NCI-H460 (cell line): ENCODE results near the gene NUDT2. TPM values are rescaled to one million over a fixed set of nuclear protein-coding genes. Genes with fewer than 3 reads are reported as not detected.
"Not testable (repeated sequence)": the region's sequence is repeated elsewhere in the genome, so short reads cannot be mapped to it uniquely, and the experiment has no call there.

ENCODE experiments used
- DNase-seq: peaks from one replicate; pipeline ENCODE4 v3.0.0-alpha.2; 2016; ENCODE audit warnings: low read depth; ENCODE audit errors: extremely low read depth
- total RNA-seq: library from RNA; depleted of rRNA; stranded (reverse); fragments of >200 nt; shearing (Covaris generic); gene quantifications from 2 replicates; pipeline ENCODE4 v1.2.3, GENCODE V29; 2014

NUDT2 gene
- total RNA-seq, 1 experiment from 2014 or later: 16.2 TPM

DNA sequence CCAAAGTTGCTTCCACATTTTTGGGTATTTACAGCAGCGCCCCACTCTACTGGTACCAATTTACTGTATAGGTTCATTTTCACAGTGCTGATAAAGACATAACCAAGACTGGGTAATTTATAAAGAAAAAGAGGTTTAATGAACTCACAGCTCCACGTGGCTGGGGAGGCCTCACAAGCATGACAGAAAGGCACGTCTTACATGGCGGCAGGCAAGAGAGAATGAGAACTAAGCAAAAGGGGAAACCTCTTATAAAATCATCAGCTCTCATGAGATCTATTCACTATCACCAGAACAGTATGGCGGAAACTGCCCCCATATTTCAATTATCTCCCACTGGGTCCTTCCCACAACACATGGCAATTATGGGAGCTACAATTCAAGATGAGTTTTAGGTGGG lies 39.4 kb downstream of the NUDT2 start:
- not testable (repeated sequence) for DNase-seq

DNA sequence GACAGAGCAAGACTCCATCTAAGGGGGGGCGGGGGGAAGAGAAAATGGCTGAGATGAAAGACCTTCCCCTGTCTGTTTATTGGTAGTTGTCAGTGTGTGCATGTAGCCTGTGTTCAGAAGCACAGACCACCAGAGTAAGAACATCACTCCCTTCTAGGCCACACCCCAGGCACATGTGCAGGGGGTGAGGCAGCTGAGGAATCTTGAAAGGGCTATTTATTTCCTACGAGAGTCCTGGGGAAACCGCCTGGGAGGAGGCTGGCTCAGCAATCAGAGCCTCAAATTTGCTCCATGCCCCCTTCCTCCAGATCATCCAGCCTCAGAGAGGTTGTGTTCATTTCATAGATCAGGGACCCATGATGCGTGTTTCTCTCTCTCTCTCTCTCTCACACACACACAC lies 40.3 kb downstream of the NUDT2 start:
- no peak for DNase-seq

DNA sequence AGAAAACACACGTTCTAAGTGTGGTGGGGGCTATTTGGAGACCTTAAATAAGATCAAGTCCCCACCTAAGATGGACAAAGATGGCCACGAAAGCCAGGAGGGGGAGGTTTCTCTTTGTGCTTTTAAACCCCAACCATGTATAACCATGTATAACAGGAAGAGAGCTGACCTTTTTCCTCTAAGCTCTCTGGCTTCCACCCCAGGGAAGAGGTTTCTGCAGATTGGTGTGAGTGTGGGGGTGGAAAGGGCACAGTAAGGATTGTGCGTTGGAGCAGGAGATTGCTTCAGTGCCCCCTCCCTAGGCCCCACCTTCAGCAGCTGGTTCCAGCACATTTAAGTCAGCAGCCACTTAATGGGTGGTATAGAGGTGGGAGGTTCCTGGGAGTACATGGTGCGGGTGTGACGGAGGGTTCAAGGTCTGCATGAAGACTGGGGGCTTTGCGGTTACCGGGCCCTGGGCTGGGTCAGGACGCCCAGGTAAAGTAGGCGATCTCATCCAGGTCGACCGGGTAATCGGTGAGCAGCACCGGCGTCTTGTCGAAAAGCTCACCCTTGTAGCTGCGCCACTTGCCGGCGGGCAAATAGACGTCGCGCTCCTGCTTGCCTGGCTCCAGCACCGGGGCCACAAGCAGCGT lies 41.1 kb downstream of the NUDT2 start:
- DNase-seq: no peak

DNA sequence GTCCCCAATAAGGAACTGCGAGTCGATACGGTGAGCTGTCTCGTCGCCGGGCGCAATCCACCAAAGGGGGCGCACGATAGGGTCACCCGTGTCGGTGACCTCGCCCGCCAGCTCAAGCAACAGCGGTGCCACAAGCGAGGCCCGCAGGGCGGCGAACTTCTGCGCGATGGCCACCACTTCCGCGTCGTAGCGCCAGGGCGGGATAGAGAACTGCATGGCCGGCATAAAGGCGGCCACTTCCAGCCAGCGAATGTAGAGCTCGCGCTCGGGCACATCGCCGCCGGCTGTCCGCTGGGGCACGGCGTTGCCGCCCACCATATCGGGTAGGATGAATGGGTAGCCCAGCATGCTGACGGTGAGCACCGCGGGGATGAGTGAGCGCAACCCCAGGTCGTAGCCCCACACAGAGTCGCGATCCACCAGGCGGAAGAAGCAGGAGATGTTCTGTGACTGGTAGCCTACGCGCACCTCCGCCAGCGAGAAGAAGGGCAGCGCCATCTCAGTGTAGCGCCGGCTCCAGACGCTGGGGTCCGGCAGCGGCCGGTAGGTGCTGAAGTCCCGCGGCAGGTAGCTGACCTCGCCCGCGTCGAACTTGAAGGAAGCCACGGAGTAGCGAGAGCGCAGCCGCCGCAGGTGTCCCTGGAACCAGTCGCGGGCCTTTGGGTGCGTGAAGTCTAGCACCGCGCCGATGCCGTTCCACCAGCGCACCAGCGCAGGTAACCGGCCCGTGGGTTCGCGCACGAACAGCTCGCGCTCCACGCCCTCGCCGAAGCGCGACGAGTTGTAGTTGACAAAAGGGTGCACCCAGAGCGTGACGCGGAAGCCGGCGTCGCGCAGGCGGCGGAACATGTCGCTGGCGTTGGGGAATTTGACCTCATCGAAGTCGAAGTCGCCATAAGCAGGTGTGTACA lies 41.9 kb downstream of the NUDT2 start:
- DNase-seq: no peak

DNA sequence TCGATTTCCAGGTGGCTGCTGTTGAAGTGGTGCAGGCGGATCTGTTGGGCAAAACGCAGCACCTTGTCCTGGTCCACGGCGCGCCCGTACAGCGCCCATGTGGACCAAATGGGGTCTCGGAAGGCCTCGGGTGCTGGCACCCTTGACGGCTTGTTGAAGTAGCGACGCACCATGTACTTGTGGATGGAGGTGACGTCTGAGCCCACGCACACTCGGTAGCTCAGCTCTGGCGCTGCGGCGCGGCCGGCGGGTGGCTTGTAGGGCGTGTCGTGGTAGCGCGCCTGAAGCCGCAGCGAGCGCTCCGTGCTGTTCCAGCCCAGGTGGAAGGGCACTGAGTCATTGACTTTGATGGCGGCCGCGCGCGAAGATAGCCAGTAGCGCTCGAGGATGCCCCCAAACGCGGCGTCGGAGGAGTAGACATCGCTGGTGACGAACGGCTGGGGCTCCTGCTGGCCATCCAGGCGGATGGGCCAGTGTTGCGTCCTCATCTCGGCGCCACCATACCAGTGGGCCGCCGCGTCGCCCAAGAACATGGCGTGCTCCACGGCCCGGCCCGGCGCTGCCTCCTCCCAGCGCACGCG lies 42.6 kb downstream of the NUDT2 start:
- no peak for DNase-seq

DNA sequence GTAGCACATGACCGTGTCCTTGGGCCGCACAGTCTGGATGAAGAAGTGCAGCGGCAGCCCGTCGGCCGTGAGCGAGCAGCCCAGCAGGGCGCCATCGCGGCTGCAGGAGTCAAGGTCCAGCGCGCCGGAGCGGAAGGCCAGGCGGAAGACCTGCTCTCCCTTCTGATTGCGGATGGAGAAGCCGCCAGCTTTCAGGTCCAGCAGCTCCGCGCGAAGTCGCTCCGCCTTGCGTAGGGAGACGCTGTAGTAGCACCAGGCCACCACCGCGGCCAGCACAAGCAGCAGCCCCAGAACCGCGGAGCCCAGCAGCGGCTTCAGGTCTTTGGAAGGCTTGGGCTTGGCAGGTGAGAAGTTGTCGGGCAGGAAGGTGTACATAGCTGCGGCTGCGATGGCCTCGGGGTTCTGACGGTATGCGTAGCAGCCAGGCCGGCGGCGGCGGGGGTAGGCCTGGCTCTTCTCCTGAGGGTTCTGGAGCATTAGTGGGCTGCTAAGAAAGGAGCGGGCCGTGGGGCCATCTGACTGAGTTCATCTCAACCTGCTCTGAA lies 43.2 kb downstream of the NUDT2 start:
- DNase-seq: no peak

DNA sequence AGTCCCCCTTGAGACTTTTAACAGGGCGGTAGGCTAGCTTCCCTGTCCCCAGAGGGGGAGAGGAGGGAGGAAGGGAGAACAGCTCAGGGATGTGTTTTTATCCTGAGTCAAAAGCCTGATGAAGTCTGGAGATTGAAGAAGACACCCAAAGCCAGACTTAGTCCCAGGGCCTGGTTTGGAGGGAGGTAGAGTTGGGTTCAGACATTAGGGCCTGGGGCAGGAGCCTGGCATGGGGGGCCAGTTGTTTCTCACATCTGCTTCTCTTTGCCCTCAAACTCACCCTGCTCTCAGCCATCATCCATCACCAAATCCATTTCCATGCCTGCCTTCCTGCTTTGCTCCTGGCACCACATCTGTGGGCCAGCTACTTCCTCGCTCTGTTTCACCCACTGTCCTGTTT lies 44.4 kb downstream of the NUDT2 start:
- no peak for DNase-seq

DNA sequence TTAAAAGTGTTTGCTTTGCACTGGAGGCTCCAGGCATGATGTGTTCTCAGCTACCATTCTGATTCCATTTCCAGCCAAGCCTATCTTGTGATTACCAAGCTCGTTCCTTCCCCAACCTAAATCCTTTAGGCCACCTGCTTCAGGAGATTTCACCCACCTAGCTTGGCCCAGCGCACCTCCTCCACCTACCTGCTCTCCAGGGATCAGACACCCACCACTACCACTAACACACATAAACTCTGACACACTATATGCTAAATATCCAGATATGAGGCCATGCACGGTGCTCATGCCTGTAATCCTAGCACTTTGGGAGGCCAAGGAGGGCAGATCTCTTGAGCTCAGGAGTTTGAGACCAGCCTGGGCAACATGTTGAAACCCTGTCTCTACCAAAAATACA lies 45.0 kb downstream of the NUDT2 start:
- no peak for DNase-seq

DNA sequence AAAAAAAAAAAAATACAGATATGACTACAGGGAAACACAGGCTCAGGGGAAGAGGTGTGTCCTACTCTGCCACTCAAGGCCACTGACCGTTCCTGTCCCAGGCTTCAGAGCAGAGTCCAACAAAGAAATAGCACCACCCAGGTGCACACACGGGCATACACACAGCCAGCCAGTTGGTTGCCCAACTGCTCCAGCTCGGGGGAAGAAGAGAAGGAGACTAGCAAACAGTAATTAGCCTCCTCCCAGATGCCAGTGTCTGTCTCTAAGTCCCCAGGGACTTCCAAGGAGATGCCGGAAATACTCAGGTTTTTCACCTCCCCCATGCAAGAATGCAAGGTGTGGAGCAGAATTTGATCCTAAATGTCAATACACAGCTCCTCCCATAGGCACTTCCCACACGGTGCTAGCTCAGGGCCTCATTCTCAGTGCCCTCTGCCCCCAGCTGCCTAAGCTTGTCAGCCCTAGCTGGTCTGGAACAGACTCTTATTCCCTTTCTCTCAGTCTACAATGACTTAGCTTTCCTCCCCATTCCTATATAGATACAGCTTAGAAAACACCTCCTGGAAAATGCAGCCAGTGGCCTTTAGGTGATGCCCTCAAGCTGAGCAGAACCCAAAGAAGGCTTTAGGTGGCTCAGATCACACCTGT lies 45.7 kb downstream of the NUDT2 start:
- no peak for DNase-seq

DNA sequence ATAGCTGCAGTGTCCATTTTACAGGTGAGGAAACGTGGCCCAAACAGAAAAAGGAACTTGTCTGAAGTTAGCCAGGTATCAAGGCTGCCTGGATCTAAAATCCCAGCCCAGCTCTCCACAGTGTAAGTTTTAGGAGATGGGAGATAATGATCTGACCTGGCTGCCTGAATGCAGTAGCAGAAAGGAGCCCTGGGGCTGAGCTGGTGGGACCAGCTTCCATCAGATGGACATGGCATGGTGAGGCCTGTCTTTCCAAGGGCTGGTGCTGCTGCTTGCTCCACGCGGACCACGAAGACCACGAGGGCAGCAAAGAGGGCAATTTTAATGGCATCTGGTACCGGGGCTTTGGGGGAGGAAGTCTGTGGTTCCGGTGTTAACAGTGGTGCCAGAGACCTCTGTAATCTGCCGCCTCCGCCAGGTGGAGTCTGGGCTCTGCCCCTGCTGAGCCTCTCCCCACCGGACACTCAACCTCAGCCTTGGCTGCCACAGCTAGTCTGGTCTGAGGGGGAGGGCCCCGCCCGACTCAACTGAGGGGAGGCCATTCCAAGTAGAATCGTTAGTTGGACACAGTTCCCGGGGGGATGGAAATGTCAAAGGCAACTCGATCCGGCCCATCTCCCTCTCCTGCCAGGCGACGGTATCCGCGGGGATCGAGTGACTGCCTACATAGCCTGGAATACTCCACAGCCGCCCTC lies 46.7 kb downstream of the NUDT2 start:
- DNase-seq: no peak

DNA sequence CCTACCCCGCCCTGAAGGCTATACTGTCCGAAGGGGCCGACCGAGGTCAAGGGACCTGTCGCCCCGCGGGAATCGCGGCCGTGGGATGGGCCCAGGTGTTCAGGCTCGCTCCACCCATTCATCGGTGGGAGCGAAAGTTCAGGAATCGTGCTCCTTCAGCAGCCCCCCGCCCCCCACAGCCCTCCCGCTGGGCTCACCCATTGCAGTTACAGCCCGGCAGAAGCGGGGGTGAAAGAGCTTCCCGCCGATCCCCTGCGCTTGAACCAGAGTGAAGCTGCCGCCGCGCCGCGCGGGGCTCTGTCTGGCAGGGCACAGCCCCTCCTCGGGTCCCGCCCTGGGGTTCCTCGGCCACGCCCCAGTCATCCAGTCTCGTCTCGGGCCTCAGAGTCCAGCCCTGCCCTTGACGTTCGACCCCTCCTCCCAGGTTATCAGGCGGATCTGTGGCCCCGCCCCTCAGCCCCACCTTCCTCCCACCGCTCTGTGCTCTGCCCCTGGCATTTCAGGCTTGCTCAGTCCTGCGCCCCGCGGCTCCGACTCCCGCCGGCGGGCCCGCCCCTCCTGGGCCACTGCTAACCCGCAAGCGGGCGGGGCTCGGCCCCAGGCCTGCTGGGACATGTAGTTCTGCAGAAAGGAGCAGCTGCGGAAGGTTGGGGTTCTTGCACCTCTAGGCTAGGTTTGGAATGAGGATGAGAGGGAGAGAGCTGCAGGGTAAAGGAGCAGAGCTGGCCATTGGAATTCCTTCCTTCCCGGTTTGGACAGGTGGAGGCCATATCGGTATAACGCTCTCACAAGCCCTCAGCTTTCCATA lies 47.4 kb downstream of the NUDT2 start, which contains the start of gene MYORG:
Gene MYORG (minus strand): TSS at position 303 of the 808 bp plus-strand sequence. CDS start 3,955 bp downstream, outside the sequence.
- DNase-seq: peak; percentile 90

DNA sequence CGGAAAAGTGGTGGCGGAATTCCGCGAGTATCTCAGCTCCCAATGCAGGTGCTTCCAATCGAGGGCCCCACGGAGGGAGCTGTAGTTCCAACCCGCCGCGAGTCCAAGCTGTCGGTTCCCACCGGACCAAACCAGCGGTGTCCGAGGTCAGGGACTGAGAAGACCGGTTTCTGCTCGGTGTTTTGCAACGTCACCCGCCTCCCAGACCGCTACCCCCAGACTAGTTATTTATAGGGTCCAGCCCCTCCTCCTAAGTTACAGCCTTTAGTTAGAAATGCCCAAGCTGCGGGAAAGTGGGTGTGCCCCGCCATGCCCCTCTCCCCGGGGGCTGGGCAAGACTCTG lies 48.0 kb downstream of the NUDT2 start:
- DNase-seq: no peak

DNA sequence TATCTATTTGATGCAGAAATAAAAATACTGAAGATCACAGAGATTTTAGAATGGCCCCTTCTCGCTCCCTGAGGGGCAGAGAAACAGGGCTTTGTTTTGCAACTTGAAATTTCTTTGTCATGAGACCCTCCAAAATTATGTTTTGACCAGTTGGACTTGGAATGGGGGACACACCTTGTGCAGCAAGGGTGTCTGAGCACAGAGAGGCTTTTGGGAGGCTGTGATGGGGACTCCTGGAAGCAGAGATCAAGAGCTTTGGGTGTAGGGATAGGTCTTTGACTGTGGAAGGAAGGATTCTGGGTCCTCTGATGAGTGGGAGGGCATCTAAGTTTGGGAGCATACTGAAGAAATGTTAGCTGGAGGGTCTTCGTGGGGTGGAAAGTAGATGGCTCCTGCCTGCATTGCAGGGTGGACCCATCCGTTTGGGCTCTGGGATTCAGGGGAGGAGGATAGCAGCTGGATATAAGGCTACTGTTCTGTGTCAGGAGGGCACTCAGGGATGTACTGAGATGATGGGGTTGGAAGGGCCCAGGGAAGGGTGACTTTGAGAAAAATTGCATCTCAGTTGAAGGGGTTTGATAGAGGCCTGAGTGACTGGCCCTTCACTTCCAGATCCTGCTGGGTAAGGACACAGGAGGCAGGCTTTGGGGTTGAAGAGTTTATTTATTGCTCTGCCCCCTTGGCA lies 49.1 kb downstream of the NUDT2 start:
- DNase-seq: no peak

DNA sequence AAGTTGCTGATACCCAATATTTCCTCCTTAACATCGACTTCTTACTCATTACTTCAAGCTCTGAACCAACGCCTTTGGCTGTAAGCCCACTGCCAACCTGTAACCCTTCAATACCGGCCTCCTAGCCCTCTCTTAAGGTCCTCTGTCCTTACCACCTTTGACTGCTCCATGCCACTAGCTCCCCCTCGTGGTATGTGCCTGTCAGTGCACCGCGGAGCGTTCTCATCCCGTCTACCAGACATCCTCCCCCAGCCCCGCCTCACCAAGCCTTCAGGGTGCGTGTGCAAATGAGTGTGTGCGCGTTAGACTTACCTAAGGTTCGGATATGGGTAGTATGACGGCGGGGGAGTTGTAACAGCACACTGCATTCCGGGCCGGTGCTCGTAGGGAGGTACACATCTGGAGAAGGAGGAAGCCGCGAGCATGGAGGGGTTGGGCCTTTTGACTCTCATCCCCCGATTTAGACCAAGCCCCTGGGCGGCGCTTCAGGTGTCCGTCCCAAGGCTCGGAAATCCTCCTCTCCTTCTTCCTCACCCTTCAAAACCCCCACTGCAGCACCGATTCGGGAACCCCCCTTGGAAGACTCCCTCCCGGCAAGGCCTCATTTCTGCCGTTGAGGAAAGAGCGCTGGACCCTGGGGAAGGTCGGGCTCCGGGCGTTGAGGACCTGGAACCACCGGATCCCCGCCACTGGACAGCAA lies 50.1 kb downstream of the NUDT2 start:
- DNase-seq: peak; percentile 73

DNA sequence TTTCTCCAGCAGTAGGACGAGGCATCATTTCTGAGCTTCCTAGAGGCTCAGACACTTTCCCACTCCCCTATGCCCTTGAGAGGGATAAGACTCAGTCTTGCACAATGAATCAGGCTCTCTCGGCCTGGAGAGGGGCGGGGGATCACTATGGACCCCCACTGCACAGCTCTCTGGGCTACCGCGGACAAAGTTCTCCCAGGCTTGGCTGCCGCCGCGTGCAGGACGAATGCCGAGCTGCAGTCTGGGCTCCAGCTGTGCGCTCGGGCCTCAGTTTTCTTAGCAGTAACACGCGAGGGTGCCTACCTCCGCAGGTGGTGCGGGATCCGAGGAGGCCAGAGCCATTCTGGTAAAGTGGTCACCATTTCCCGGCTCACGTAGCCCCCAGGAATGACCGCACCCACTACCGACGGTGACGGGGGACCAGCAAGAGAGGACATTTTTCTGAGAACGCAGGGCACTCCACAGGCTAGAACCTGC lies 50.7 kb downstream of the NUDT2 start:
- no peak for DNase-seq

DNA sequence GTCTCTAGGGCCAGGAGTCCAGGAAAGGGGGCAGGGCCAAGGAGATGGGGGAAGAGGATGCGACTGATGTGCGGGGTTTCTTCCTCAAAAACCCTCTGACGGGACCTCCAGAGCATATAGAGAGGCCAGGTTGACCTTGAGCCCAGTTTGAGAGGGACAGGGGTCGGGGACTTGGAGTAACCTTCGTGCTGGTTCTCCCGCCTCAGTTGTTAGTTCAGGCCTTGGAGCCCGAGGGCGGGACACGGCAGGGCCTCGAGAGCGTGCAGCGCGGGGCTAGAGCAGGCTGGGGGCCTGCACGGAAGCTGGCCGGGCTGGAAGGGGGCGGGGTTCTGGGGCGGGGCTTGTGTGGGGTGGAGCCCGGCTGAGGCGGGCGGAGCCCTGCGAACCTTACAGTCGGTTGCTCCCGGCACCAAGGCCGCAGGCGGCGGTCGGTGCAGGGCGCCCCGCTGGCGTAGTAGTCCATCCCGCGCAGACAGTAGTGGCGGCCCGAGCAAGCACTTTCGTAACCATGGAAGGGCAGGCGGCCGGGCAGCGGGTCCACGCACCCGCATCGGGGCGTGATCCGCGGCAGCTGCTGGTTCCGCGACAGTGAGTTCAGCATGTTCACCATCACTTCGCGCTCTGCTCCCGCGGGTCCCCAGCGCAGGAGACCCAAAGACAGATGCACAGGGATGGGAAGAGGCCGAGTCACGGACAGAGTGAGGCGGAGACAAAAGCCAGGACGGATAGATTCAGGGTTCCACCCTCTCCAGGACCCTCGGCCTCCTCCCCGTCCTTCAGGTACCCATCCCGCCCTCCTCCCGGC lies 51.3 kb downstream of the NUDT2 start:
- peak; percentile 34 for DNase-seq

DNA sequence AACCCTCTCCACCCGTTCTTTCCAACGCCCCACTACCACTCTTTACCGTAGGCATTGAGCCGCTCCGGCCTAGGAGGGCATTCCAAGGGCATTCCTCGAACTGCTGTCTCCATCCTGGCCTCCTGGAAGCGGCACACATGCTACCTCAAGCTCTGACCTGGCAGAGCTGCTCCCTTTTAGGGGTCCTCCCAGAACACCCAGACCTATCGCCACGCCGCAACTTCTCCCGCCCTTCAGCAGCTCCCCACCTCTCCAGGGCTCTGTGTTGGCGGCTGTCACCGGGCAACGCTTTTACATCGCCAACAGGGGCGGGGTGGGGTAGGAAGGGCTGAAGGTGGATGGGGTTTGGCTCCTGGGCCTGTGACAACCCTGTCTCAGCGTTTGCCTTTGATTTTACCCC lies 52.0 kb downstream of the NUDT2 start:
- DNase-seq: no peak
